ENCODE results near the gene FRY. TPM values are rescaled to one million over a fixed set of nuclear protein-coding genes. Genes with fewer than 3 reads are reported as not detected.
"Not testable (repeated sequence)": the region's sequence is repeated elsewhere in the genome, so short reads cannot be mapped to it uniquely, and the experiment has no call there.

Gene FRY
- 10 to 100 TPM; 16.4 to 33.3 TPM for total RNA-seq

GRCh38 chr13:32031025-32031814 is at the start of gene FRY:
Gene FRY (plus strand): TSS chr13:32031774. CDS start chr13:32031796, 22 bp downstream.
- DNase-seq (ENCODE audit: low spot score), result peak; percentile 56
- H3K27me3 ChIP-seq (replicated peaks; ENCODE audit: insufficient read depth), result no peaks in the 10 kb centered on the region
- TF ChIP-seq POLR2AphosphoS5 (IDR thresholded peaks at IDR 0.05), result peak; percentile 14
- no peak for TF ChIP-seq POLR2A (IDR thresholded peaks at IDR 0.05)
- peak within 1 kb of the TSS; percentile 47 to 48 for H3K4me3 ChIP-seq
- peak within 1 kb of the TSS; percentile 77 to 79 for H3K27ac ChIP-seq
- H3K4me1 ChIP-seq (replicated peaks), result peaks cover 3% of the 10 kb centered on the region
- WGBS, result under 1% methylated on average over 57 of the region's 59 CpGs
- no peaks in the 10 kb centered on the region for H3K9me3 ChIP-seq
- intact Hi-C loops (cut with DNase I), result loop anchor here (10.0 kb wide), 1 partner anchor 124 kb away; no protein-coding TSS in a partner anchor
- no peaks in the 10 kb centered on the region for H3K36me3 ChIP-seq

- H3K9me3 ChIP-seq, result no peaks in the 10 kb centered on the region
- no peaks in the 10 kb centered on the region for H3K4me1 ChIP-seq (replicated peaks)
- TF ChIP-seq POLR2AphosphoS5 (IDR thresholded peaks at IDR 0.05), result no peak
- TF ChIP-seq CTCF (IDR thresholded peaks at IDR 0.05), result no peak
- no peak for TF ChIP-seq POLR2A (IDR thresholded peaks at IDR 0.05)
- no peak for DNase-seq (ENCODE audit: low spot score)
- H3K27ac ChIP-seq, result no peak overlapping the region
- WGBS, result 86% methylated on average over 2 of the region's 2 CpGs
- no peak overlapping the region for H3K4me3 ChIP-seq
- no peaks in the 10 kb centered on the region for H3K36me3 ChIP-seq
- H3K27me3 ChIP-seq (replicated peaks; ENCODE audit: insufficient read depth), result no peaks in the 10 kb centered on the region
- intact Hi-C loops (cut with DNase I), result no loop called here
These were observed 49.5 kb upstream of the FRY start for GRCh38 chr13:31982124-31982523.

GRCh38 chr13:31982540-31982939 is 49.0 kb upstream of the FRY start:
- DNase-seq (ENCODE audit: low spot score), result peak; percentile 43
- intact Hi-C loops (cut with DNase I), result no loop called here
- Histone ChIP-seq H3K4me3 (no peak overlapping the region), H3K4me1 (replicated peaks) (no peaks in the 10 kb centered on the region), H3K36me3 (no peaks in the 10 kb centered on the region), H3K27me3 (replicated peaks; ENCODE audit: insufficient read depth) (no peaks in the 10 kb centered on the region), H3K9me3 (no peaks in the 10 kb centered on the region), H3K27ac (no peak overlapping the region)
- 48% methylated on average over 5 of the region's 5 CpGs for WGBS
- TF ChIP-seq CTCF (IDR thresholded peaks at IDR 0.05) (no peak), POLR2AphosphoS5 (IDR thresholded peaks at IDR 0.05) (peak; percentile 13)

GRCh38 chr13:31983696-31984095 is 47.9 kb upstream of the FRY start:
- H3K27ac ChIP-seq; H3K9me3 ChIP-seq; H3K4me1 ChIP-seq (replicated peaks); DNase-seq (ENCODE audit: low spot score); H3K4me3 ChIP-seq; H3K27me3 ChIP-seq (replicated peaks; ENCODE audit: insufficient read depth); intact Hi-C loops (cut with DNase I); H3K36me3 ChIP-seq: not testable (repeated sequence)
- WGBS, result 94% methylated on average over 2 of the region's 2 CpGs

- H3K9me3 ChIP-seq; DNase-seq (ENCODE audit: low spot score); H3K27ac ChIP-seq; intact Hi-C loops (cut with DNase I); H3K36me3 ChIP-seq; H3K27me3 ChIP-seq (replicated peaks; ENCODE audit: insufficient read depth); H3K4me3 ChIP-seq; H3K4me1 ChIP-seq (replicated peaks): not testable (repeated sequence)
- WGBS, result 94% methylated on average over 4 of the region's 4 CpGs
These were observed 47.2 kb upstream of the FRY start for GRCh38 chr13:31984388-31984787.

DNA sequence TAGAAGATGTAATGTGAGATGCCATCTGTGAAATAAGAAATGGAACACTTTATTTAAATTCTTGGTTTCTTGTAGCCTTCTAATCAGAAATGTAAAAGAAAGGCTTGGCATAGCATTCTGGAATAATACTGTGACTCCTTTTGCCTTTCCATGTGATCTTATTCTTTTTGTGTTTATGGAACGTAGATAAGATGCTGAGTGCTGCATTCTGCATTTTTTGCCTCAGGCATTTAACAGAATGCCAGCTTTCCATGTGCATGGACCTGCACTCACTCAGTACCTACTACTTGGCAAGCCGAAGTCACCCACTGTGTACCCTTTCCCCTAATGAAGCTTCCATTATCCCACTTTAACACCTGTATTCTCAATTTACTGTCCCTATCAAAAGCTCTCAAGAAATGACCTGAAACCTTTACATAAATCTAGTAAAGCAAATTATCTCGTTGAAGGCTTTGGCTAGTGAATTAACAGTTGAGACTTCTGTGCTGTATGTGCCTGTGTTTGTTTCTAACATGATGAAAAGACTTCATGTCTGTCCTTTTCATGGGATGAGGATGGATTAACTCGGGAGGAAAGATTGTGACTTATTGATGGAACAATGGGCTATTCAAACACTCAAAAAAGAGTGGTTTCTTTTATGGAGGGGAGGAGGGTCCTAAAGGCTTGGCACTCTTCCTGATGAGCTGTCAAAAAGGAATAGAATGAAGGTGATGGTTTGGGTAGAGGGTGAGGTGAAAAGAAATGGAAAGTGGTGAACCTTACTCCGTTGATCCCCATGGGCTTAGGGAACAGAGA is 44.7 kb upstream of the FRY start:
- DNase-seq (ENCODE audit: low spot score), result no peak
- H3K36me3 ChIP-seq, result no peaks in the 10 kb centered on the region
- H3K4me3 ChIP-seq, result no peak overlapping the region
- H3K9me3 ChIP-seq, result no peaks in the 10 kb centered on the region
- no peaks in the 10 kb centered on the region for H3K4me1 ChIP-seq (replicated peaks)
- TF ChIP-seq POLR2AphosphoS5 (IDR thresholded peaks at IDR 0.05) (no peak), CTCF (IDR thresholded peaks at IDR 0.05) (no peak), POLR2A (IDR thresholded peaks at IDR 0.05) (no peak)
- WGBS, result 36% methylated on average over 5 of the region's 5 CpGs
- intact Hi-C loops (cut with DNase I), result no loop called here
- no peaks in the 10 kb centered on the region for H3K27me3 ChIP-seq (replicated peaks; ENCODE audit: insufficient read depth)
- H3K27ac ChIP-seq, result no peak overlapping the region
